HepG2 (cell line): ENCODE measurements around the gene CMPK1. TPM values are rescaled to one million over a fixed set of nuclear protein-coding genes. Genes with fewer than 3 reads are reported as not detected.

Source experiments
- ARHGAP35 ChIP-seq: sonication (generic); formaldehyde crosslinking; IDR thresholded peaks from 2 replicates; pipeline ENCODE4 v1.9.0; 2022; ENCODE audit warnings: mild to moderate bottlenecking, inconsistent platforms, moderate library complexity, missing genetic modification reagents, borderline replicate concordance
- CEBPB ChIP-seq: IDR thresholded peaks from 2 replicates; pipeline ENCODE4 v1.6.1; 2011; ENCODE audit warnings: low read depth, low read length, improper control_type of control experiment, borderline replicate concordance
- DMAP1 ChIP-seq: IDR thresholded peaks from 2 replicates; pipeline ENCODE4 v1.6.1; 2016
- HNF4A ChIP-seq: sonication (generic); formaldehyde crosslinking; IDR thresholded peaks from 2 replicates; pipeline ENCODE4 v1.4.0; 2020; ENCODE audit warnings: missing genetic modification reagents
- HOXA3 ChIP-seq: sonication (generic); formaldehyde crosslinking; IDR thresholded peaks from 2 replicates; pipeline ENCODE4 v1.5.0; 2020; ENCODE audit warnings: missing genetic modification reagents
- ISL2 ChIP-seq: sonication (generic); formaldehyde crosslinking; IDR thresholded peaks from 2 replicates; pipeline ENCODE4 v1.5.0; 2020; ENCODE audit warnings: missing genetic modification reagents
- KLF16 ChIP-seq, 2 experiments: sonication (generic) in 1 of 2; formaldehyde crosslinking in 1 of 2; IDR thresholded peaks; 2 replicates each; pipeline versions ENCODE4 v1.6.1 to v1.8.0; 2016 to 2023; ENCODE audit warnings: missing genetic modification reagents in 2 of 2, missing compliant biosample characterization in 1 of 2
- KLF6 ChIP-seq: IDR thresholded peaks from 2 replicates; pipeline ENCODE4 v1.8.0; 2016; ENCODE audit warnings: missing biosample characterization, missing genetic modification reagents
- LCORL ChIP-seq, 2 experiments: fragments of 450-650 bp in 1 of 2; sonication (generic) in 1 of 2; formaldehyde crosslinking in 1 of 2; IDR thresholded peaks; 2 replicates each; pipeline versions ENCODE4 v1.5.0 to v1.6.1; 2017 to 2020; ENCODE audit warnings: antibody characterized with exemption in 1 of 2, missing genetic modification reagents in 1 of 2
- PLRG1 ChIP-seq: fragments of 450-650 bp; conservative IDR thresholded peaks from 2 replicates; pipeline ENCODE4 v1.6.1; 2016
- RXRB ChIP-seq: IDR thresholded peaks from 2 replicates; pipeline ENCODE4 v1.6.1; 2016; ENCODE audit warnings: borderline replicate concordance, missing genetic modification reagents, missing compliant biosample characterization
- SIN3A ChIP-seq: IDR thresholded peaks from 2 replicates; pipeline ENCODE4 v1.6.1; 2011; ENCODE audit warnings: low read depth, mild to moderate bottlenecking, control low read depth, low read length, borderline replicate concordance
- STAG1 ChIP-seq: sonication (generic); formaldehyde crosslinking; IDR thresholded peaks from 2 replicates; pipeline ENCODE4 v1.4.0; 2020; ENCODE audit warnings: missing genetic modification reagents
- TSC22D2 ChIP-seq: sonication (generic); formaldehyde crosslinking; IDR thresholded peaks from 2 replicates; pipeline ENCODE4 v1.5.1; 2020; ENCODE audit warnings: missing genetic modification reagents, mild to moderate bottlenecking, borderline replicate concordance
- ZBTB21 ChIP-seq: sonication (generic); formaldehyde crosslinking; IDR thresholded peaks from 2 replicates; pipeline ENCODE4 v1.4.0; 2020; ENCODE audit warnings: missing genetic modification reagents
- ZNF335 ChIP-seq: sonication (generic); formaldehyde crosslinking; IDR thresholded peaks from 2 replicates; pipeline ENCODE4 v1.4.0; 2020; ENCODE audit warnings: missing genetic modification reagents
- ZNF431 ChIP-seq: sonication (generic); formaldehyde crosslinking; IDR thresholded peaks from 2 replicates; pipeline ENCODE4 v1.9.0; 2022; ENCODE audit warnings: missing genetic modification reagents, low read depth, mild to moderate bottlenecking, borderline replicate concordance
- ZNF460 ChIP-seq: sonication (generic); formaldehyde crosslinking; IDR thresholded peaks from 2 replicates; pipeline ENCODE4 v1.5.1; 2020; ENCODE audit warnings: missing genetic modification reagents, mild to moderate bottlenecking, borderline replicate concordance
- ZNF75D ChIP-seq: sonication (generic); formaldehyde crosslinking; IDR thresholded peaks from 2 replicates; pipeline ENCODE4 v1.8.1; 2023; ENCODE audit warnings: missing genetic modification reagents, mild to moderate bottlenecking, borderline replicate concordance
- polyA plus RNA-seq, 8 experiments: library from polyadenylated mRNA; depleted of rRNA in 3 of 8; stranded (reverse) in 7 of 8; unstranded in 1 of 8; fragments of >200 nt; fragmentation: Illumina TruSeq in 4 of 8; extraction: Trizol in 4 of 8; gene quantifications; 2 replicates each; pipeline versions ENCODE4 v1.2.1 to v1.2.3, GENCODE V29; 2011 to 2016; ENCODE audit warnings: low read depth in 4 of 8, missing spikeins in 1 of 8, mixed read lengths in 1 of 8; ENCODE audit not compliant: insufficient read depth in 1 of 8
- total RNA-seq, 5 experiments: library from RNA; depleted of rRNA; stranded (reverse); fragments of >200 nt; fragmentation: Illumina TruSeq; extraction: Trizol; gene quantifications; 2 replicates each; pipeline ENCODE4 v1.2.3, GENCODE V29; 2016; ENCODE audit warnings: low read depth in 1 of 5
- TF ChIP-seq, protein P1 (sequence below): sonication (generic); formaldehyde crosslinking; IDR thresholded peaks from 2 replicates; pipeline ENCODE4 v1.4.0; 2020; ENCODE audit warnings: mild to moderate bottlenecking, missing genetic modification reagents
- TF ChIP-seq, protein P2 (sequence below): fragments of 450-650 bp; IDR thresholded peaks from 2 replicates; pipeline ENCODE4 v1.6.1; 2017; ENCODE audit warnings: mild to moderate bottlenecking
- TF ChIP-seq, protein P3 (sequence below): sonication (generic); formaldehyde crosslinking; IDR thresholded peaks from 2 replicates; pipeline ENCODE4 v1.5.0; 2020; ENCODE audit warnings: mild to moderate bottlenecking, missing genetic modification reagents
- TF ChIP-seq, protein P4 (sequence below): sonication (generic); formaldehyde crosslinking; IDR thresholded peaks from 2 replicates; pipeline ENCODE4 v1.4.0; 2020; ENCODE audit warnings: mild to moderate bottlenecking, low read depth, missing genetic modification reagents

CMPK1 gene
- total and polyA plus RNA-seq, 2 of the 13 experiments (the other 11 are each of a cell fraction or from before 2014, with no cell fraction given), result 38.3 to 92.0 TPM

DNA sequence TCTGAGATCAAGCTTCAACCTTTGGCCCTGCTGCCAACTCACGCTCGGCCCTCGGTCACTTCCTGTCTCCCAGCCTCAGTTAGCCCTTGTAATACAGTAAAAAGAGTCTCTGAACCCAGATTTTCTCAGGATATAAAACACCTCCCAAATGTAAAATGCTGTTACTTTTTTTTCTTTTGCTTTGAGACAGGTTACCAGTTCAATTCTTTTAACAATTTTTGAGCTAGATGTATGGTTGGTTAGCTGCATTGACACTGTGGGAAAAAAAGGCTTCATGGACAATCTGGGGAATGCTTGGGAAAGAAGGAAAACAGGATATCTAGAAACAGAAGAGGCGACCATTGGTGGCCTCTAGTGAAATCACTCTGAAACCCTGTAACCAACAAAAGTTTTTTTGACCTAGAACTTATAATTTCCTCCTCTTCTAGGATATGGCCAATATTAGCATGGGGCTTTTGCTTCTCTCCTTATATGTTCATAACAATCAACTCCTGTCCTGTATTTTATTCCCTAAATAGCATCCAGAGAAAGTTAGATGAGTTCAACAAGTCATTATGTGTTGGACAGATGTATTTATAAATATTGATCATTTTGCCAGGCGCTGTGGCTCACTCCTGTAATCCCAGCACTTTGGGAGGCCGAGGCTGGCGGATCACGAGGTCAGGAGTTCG is 1.3 kb downstream of the CMPK1 start (continued):
- TF ChIP-seq HOXA3 (peak; percentile 90; the same call in 1 of the 2 replicates), LCORL (IDR thresholded peaks at IDR 0.05) (no peak), LCORL (CRISPR knock-in tag; IDR thresholded peaks at IDR 0.05) (0 out of 2 replicates have a peak, but pooled peaks have one; percentile 6), ZNF75D (CRISPR knock-in tag) (no peak), HNF4A (peak; percentile 76), ZNF431 (CRISPR knock-in tag) (no peak), SIN3A (peak; percentile 77; the same call in 1 of the 2 replicates), ZNF460 (no peak), KLF16 (CRISPR knock-in tag; IDR thresholded peaks at IDR 0.05) (0 out of 4 replicates have a peak, but pooled peaks of 1 of the 2 experiments have one; percentile 32), RXRB (0 out of 2 replicates have a peak, but pooled peaks have one; percentile 1), ZNF335 (0 out of 2 replicates have a peak, but pooled peaks have one; percentile 13), TSC22D2 (peak; percentile 60; the same call in 1 of the 2 replicates), STAG1 (CRISPR knock-in tag) (0 out of 2 replicates have a peak, but pooled peaks have one; percentile 1), DMAP1 (peak; percentile 8), ARHGAP35 (CRISPR knock-in tag) (no peak), ZBTB21 (CRISPR knock-in tag) (peak; percentile 92), KLF6 (CRISPR knock-in tag) (0 out of 2 replicates have a peak, but pooled peaks have one; percentile 54), ISL2 (CRISPR knock-in tag) (no peak; the same call in 1 of the 2 replicates), PLRG1 (no peak), CEBPB (no peak)
- TF ChIP-seq, protein P1, sequence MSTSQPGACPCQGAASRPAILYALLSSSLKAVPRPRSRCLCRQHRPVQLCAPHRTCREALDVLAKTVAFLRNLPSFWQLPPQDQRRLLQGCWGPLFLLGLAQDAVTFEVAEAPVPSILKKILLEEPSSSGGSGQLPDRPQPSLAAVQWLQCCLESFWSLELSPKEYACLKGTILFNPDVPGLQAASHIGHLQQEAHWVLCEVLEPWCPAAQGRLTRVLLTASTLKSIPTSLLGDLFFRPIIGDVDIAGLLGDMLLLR (CRISPR knock-in tag), result no peak
- TF ChIP-seq, protein P2, sequence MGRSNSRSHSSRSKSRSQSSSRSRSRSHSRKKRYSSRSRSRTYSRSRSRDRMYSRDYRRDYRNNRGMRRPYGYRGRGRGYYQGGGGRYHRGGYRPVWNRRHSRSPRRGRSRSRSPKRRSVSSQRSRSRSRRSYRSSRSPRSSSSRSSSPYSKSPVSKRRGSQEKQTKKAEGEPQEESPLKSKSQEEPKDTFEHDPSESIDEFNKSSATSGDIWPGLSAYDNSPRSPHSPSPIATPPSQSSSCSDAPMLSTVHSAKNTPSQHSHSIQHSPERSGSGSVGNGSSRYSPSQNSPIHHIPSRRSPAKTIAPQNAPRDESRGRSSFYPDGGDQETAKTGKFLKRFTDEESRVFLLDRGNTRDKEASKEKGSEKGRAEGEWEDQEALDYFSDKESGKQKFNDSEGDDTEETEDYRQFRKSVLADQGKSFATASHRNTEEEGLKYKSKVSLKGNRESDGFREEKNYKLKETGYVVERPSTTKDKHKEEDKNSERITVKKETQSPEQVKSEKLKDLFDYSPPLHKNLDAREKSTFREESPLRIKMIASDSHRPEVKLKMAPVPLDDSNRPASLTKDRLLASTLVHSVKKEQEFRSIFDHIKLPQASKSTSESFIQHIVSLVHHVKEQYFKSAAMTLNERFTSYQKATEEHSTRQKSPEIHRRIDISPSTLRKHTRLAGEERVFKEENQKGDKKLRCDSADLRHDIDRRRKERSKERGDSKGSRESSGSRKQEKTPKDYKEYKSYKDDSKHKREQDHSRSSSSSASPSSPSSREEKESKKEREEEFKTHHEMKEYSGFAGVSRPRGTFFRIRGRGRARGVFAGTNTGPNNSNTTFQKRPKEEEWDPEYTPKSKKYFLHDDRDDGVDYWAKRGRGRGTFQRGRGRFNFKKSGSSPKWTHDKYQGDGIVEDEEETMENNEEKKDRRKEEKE, result no peak
- TF ChIP-seq, protein P3, sequence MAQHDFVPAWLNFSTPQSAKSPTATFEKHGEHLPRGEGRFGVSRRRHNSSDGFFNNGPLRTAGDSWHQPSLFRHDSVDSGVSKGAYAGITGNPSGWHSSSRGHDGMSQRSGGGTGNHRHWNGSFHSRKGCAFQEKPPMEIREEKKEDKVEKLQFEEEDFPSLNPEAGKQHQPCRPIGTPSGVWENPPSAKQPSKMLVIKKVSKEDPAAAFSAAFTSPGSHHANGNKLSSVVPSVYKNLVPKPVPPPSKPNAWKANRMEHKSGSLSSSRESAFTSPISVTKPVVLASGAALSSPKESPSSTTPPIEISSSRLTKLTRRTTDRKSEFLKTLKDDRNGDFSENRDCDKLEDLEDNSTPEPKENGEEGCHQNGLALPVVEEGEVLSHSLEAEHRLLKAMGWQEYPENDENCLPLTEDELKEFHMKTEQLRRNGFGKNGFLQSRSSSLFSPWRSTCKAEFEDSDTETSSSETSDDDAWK (CRISPR knock-in tag), result no peak
- TF ChIP-seq, protein P4, sequence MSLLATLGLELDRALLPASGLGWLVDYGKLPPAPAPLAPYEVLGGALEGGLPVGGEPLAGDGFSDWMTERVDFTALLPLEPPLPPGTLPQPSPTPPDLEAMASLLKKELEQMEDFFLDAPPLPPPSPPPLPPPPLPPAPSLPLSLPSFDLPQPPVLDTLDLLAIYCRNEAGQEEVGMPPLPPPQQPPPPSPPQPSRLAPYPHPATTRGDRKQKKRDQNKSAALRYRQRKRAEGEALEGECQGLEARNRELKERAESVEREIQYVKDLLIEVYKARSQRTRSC (CRISPR knock-in tag), result no peak
